SW480 (cell line): Measurements from ENCODE around the gene ATP1A2.

Experiments
- DNase-seq: peaks from one replicate; pipeline ENCODE4 v3.0.0-alpha.2; 2016; ENCODE audit warnings: low spot score

Gene ATP1A2

GRCh38 chr1:160115545-160116282, at the start of gene ATP1A2:
TSS of gene ATP1A2 (plus strand) at chr1:160115759. CDS start at chr1:160115862, 103 bp downstream.
- DNase-seq: no peak

DNA sequence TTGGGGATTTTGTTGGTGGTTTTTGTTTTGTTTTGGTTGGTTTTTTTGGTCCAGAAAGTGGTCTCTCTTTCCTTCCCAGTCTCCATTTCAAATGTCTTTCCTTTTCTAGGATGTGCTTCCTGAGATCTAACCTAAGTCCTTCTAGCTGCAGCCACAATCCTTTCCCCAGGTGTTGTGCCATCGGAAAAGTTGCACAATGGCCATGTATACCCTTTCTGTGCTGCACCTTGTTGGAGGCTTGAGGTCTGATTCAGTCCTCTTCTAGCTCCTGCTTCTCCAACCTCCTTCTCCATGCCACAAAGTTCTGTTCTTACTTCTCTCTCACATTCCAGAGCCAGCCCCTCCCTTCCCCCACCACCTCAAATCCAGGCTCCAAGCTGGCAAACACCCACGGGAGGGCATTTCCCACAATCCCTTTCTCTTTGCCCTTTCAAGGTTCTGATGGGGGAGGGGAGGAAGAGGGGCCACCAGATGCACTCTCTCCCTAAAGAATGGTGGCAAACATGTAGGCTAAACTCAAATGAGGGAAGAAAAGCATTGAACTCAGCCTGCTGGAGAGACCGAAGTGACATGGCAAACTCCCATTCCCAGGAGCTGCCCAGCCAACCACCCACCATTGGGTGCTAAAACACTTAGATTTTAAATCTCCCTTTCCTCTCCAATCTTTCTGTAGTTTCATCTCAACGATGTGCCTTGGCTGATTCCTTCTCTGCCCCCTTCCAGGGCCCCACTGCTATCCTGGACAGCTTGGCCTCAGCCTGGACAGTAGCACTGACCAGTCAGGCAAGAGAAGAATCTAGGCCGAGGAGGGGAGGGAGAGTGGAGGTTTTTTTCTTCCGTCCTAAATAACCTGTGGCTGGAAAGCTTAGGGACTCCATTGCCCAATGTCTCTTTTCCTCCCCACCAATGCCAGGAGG, 48.5 kb upstream of the ATP1A2 start:
- DNase-seq: no peak

DNA sequence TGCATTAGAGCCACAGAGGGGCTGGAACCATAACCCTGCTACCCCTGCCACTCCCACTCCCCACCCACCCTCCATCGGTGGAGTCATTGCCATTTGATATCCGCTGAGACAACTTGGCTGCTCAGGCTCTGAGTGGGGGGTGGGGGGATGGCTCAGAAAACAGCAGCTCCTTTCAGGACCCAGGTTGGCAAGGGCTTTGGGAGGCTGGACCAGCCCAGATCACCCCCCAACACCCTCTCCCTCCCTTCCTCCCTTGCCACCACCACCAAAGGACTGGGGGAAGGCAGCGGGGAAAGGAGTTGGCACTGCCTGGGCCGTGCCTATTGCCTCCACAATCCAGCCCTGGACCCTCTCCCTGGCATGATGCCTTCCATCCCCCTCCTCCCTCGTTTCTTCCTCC, 47.3 kb upstream of the ATP1A2 start:
- no peak for DNase-seq

GRCh38 chr1:160069460-160070231, 45.9 kb upstream of the ATP1A2 start, which contains the start of gene KCNJ10:
TSS of gene KCNJ10 (minus strand) at chr1:160070160. CDS start at chr1:160042532, 27,628 bp downstream.
- DNase-seq: no peak

DNA sequence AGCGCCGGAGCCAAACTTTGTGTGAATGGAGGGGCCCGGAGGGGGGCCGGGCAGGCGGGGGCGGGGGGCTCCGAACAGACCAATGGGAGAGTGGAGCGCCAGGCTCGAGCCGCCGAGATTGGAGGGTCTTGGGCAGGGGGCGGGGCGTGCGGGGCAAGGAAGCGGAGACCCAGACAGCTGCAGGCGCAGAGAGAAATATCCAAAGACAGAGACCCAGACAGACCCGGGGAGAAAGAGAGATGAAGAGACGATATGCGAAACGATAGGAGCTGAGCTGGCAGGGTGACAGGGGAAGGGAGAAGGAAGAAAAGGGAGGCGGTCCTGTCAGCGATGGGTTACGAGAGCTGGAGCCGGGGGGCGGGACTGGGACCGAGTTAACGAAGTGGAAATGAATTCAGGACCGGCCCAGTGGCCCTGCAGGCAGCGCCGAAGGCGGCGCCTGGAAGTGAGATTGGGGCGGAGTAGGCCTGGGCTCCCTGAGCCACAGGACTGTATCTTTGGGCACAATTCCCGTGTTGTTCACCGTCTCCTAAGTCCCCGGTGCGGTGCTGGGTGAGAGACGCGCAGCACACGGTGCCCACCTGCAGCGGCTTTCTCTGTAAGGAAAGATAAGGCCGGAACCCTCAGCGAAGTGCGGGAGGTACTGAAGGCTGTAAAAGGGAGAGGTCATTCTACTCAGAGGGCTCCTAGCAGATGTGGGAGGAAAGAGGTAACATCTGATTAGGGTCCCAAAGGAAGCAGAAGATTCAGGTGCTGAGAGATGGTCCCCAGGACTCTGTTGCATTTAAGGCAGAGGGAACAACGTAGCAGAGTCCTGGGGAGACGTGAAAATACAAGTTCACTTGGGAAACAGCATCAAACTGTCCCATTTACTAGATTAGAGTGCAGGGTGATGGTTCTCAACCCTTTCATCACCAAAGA, 45.1 kb upstream of the ATP1A2 start:
- peak; percentile 59 for DNase-seq

DNA sequence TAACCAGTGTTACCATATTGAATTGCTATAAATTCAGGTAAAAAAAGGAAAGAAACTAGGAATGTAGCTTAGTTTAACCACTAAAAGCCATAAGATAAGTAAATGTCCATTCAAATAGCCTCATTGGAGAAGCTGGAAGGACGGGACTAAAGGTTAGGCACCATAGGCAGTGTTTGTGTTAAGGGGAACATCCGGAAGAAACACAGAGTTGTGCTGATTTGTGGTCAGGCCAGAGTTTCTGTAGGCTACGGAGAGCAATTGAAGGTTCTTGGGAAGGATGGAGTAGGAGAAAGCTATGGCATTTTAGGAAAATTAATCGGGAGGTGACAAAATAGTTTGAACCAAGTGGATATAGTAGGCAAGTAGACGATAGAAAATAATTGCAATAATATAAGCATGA, 44.3 kb upstream of the ATP1A2 start:
- DNase-seq: no peak

DNA sequence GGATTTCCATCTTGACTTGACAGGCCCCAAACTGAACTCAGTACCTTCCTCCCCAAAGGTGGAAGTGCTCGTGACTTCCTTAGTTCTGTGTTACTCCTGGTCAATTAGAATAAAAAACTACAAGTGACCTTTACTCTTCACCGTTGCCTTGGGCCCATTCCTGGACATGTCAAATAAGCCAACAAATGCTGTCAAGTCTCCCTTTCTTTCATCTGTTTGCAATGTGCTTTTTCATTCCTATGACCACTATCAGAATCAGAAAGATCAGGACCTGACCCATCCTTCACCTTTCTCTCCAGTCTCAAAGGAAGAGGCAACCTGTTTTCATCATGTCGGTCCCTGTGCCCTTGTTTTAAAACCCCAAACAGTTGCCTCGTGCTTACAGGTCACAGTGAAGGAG, 40.7 kb upstream of the ATP1A2 start:
- no peak for DNase-seq

- DNase-seq: no peak
These were observed 39.7 kb upstream of the ATP1A2 start for GRCh38 chr1:160075836-160076235.

GRCh38 chr1:160076295-160076694, 39.3 kb upstream of the ATP1A2 start:
- DNase-seq: no peak

GRCh38 chr1:160077486-160077885, 38.1 kb upstream of the ATP1A2 start:
- no peak for DNase-seq

- peak; percentile 45 for DNase-seq
These were observed 36.9 kb upstream of the ATP1A2 start for GRCh38 chr1:160078512-160079195.

- no peak for DNase-seq
These were observed 36.1 kb upstream of the ATP1A2 start for GRCh38 chr1:160079448-160079847.

- peak; percentile 81 for DNase-seq
These were observed 35.0 kb upstream of the ATP1A2 start for GRCh38 chr1:160080381-160081100.

GRCh38 chr1:160081261-160081936, 34.2 kb upstream of the ATP1A2 start, which contains the start of gene KCNJ9:
TSS of gene KCNJ9 (plus strand) at chr1:160081538. CDS start at chr1:160084031, 2,493 bp downstream.
- no peak for DNase-seq

GRCh38 chr1:160082487-160082886, 33.1 kb upstream of the ATP1A2 start:
- DNase-seq: no peak

GRCh38 chr1:160082926-160083325, 32.6 kb upstream of the ATP1A2 start:
- no peak for DNase-seq

DNA sequence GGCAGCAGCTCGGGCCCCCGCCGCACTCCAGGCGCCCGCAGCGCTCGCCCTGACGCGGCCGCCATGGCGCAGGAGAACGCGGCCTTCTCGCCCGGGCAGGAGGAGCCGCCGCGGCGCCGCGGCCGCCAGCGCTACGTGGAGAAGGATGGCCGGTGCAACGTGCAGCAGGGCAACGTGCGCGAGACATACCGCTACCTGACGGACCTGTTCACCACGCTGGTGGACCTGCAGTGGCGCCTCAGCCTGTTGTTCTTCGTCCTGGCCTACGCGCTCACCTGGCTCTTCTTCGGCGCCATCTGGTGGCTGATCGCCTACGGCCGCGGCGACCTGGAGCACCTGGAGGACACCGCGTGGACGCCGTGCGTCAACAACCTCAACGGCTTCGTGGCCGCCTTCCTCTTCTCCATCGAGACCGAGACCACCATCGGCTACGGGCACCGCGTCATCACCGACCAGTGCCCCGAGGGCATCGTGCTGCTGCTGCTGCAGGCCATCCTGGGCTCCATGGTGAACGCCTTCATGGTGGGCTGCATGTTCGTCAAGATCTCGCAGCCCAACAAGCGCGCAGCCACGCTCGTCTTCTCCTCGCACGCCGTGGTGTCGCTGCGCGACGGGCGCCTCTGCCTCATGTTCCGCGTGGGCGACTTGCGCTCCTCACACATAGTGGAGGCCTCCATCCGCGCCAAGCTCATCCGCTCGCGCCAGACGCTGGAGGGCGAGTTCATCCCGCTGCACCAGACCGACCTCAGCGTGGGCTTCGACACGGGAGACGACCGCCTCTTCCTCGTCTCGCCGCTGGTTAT, 31.4 kb upstream of the ATP1A2 start:
- no peak for DNase-seq

DNA sequence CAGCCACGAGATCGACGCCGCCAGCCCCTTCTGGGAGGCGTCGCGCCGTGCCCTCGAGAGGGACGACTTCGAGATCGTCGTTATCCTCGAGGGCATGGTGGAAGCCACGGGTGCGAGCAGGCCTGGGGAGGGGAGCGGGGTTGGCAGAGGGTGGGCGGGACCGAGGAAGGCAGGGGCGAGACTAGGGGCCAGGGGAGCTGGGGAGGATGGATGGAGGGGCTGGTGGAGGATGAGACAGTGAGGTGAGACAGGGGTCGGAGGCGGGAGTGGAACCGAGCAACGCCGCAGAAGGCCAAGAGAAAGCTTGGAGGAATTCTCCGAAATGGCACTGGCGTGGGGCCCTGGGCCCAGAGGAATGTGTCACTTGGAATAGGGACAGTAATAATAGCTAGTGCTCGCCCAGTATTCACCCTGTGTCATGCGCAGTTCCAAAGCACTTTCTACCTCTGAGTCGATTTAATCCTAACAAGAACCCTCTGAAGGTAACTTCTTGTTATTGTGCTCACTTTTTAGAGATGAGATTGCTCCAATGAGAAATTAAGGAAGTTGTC, 30.7 kb upstream of the ATP1A2 start:
- DNase-seq: no peak
